Measurements from ENCODE around the gene MAPK14.

Gene MAPK14

GRCh38 chr6:36033935-36034334 is 6.3 kb downstream of the MAPK14 start:
- peaks cover 3% of the 10 kb centered on the region; the same call in 1 of the 2 replicates for H3F3A ChIP-seq (ENCODE audit: insufficient read depth, low read length)
- no peaks in the 10 kb centered on the region for H3K27me3 ChIP-seq (replicated peaks; ENCODE audit: insufficient read depth, low read length)
- no peak overlapping the region for H3K9ac ChIP-seq (ENCODE audit: low read length)
- 0 out of 2 replicates have a peak, but pooled peaks cover 7% of the 10 kb centered on the region for H3K4me1 ChIP-seq (ENCODE audit: low read length)
- H3K9me3 ChIP-seq (replicated peaks; ENCODE audit: insufficient read depth, low read length) = no peaks in the 10 kb centered on the region
- no peak for DNase-seq
- no peak overlapping the region for H2AFZ ChIP-seq (ENCODE audit: low read length)
- H4K20me1 ChIP-seq (ENCODE audit: insufficient read depth, low read length) = peaks cover 35% of the 10 kb centered on the region
- H3K36me3 ChIP-seq (replicated peaks; ENCODE audit: insufficient read depth, low read length) = peaks cover 3% of the 10 kb centered on the region; the same call in 1 of the 2 replicates
- H3K4me3 ChIP-seq (ENCODE audit: low read length) = no peak overlapping the region
- H3K27ac ChIP-seq (ENCODE audit: low read length) = no peak overlapping the region
- no peak for TF ChIP-seq EZH2 (optimal IDR thresholded peaks at IDR 0.05; ENCODE audit: low read depth, low read length)
- TF ChIP-seq CTCF (IDR thresholded peaks at IDR 0.05; ENCODE audit: low read length) = no peak
- no peak for TF ChIP-seq EZH2phosphoT487 (IDR thresholded peaks at IDR 0.05; ENCODE audit: low read length)
- H3K4me2 ChIP-seq (ENCODE audit: low read depth, low read length) = no peak overlapping the region
- peaks cover 99% of the 10 kb centered on the region for H3K79me2 ChIP-seq (ENCODE audit: low read length)
- no peaks in the 10 kb centered on the region for H3K9me2 ChIP-seq (replicated peaks; ENCODE audit: insufficient read depth, low read length)

GRCh38 chr6:36034441-36034840 is 6.8 kb downstream of the MAPK14 start:
- no peak overlapping the region for H3K27ac ChIP-seq (ENCODE audit: low read length)
- H3K9me2 ChIP-seq (replicated peaks; ENCODE audit: insufficient read depth, low read length) = no peaks in the 10 kb centered on the region
- TF ChIP-seq CTCF (IDR thresholded peaks at IDR 0.05; ENCODE audit: low read length) (no peak), EZH2phosphoT487 (IDR thresholded peaks at IDR 0.05; ENCODE audit: low read length) (no peak), EZH2 (optimal IDR thresholded peaks at IDR 0.05; ENCODE audit: low read depth, low read length) (no peak)
- H3K4me2 ChIP-seq (ENCODE audit: low read depth, low read length) = no peak overlapping the region
- 0 out of 2 replicates have a peak, but pooled peaks cover 7% of the 10 kb centered on the region for H3K4me1 ChIP-seq (ENCODE audit: low read length)
- no peak for DNase-seq
- H3K9ac ChIP-seq (ENCODE audit: low read length) = no peak overlapping the region
- H3K9me3 ChIP-seq (replicated peaks; ENCODE audit: insufficient read depth, low read length) = no peaks in the 10 kb centered on the region
- no peak overlapping the region for H2AFZ ChIP-seq (ENCODE audit: low read length)
- peaks cover 35% of the 10 kb centered on the region for H4K20me1 ChIP-seq (ENCODE audit: insufficient read depth, low read length)
- H3K27me3 ChIP-seq (replicated peaks; ENCODE audit: insufficient read depth, low read length) = no peaks in the 10 kb centered on the region
- no peak overlapping the region for H3K4me3 ChIP-seq (ENCODE audit: low read length)
- peaks cover 99% of the 10 kb centered on the region for H3K79me2 ChIP-seq (ENCODE audit: low read length)
- peaks cover 3% of the 10 kb centered on the region; the same call in 1 of the 2 replicates for H3F3A ChIP-seq (ENCODE audit: insufficient read depth, low read length)
- peaks cover 3% of the 10 kb centered on the region; the same call in 1 of the 2 replicates for H3K36me3 ChIP-seq (replicated peaks; ENCODE audit: insufficient read depth, low read length)

GRCh38 chr6:36035225-36035624 is 7.6 kb downstream of the MAPK14 start:
- no peak for DNase-seq
- TF ChIP-seq EZH2phosphoT487 (IDR thresholded peaks at IDR 0.05; ENCODE audit: low read length) (no peak), EZH2 (optimal IDR thresholded peaks at IDR 0.05; ENCODE audit: low read depth, low read length) (no peak), CTCF (IDR thresholded peaks at IDR 0.05; ENCODE audit: low read length) (no peak)
- H4K20me1 ChIP-seq (ENCODE audit: insufficient read depth, low read length) = peaks cover 35% of the 10 kb centered on the region

More at GRCh38 chr6:36035225-36035624, 7.6 kb downstream of the MAPK14 start:
- Histone ChIP-seq H2AFZ (ENCODE audit: low read length) (no peak overlapping the region), H3K27ac (ENCODE audit: low read length) (no peak overlapping the region), H3K4me2 (ENCODE audit: low read depth, low read length) (no peak overlapping the region), H3K9me2 (replicated peaks; ENCODE audit: insufficient read depth, low read length) (no peaks in the 10 kb centered on the region), H3K4me1 (ENCODE audit: low read length) (0 out of 2 replicates have a peak, but pooled peaks cover 5% of the 10 kb centered on the region), H3K9me3 (replicated peaks; ENCODE audit: insufficient read depth, low read length) (no peaks in the 10 kb centered on the region), H3K27me3 (replicated peaks; ENCODE audit: insufficient read depth, low read length) (no peaks in the 10 kb centered on the region), H3K4me3 (ENCODE audit: low read length) (no peak overlapping the region), H3F3A (ENCODE audit: insufficient read depth, low read length) (peaks cover 3% of the 10 kb centered on the region; the same call in 1 of the 2 replicates), H3K9ac (ENCODE audit: low read length) (no peak overlapping the region), H3K79me2 (ENCODE audit: low read length) (peaks cover 99% of the 10 kb centered on the region), H3K36me3 (replicated peaks; ENCODE audit: insufficient read depth, low read length) (peaks cover 3% of the 10 kb centered on the region; the same call in 1 of the 2 replicates)

Measured in MM.1S (cell line).